ENCODE measurements around the gene ABCB8.

DNA sequence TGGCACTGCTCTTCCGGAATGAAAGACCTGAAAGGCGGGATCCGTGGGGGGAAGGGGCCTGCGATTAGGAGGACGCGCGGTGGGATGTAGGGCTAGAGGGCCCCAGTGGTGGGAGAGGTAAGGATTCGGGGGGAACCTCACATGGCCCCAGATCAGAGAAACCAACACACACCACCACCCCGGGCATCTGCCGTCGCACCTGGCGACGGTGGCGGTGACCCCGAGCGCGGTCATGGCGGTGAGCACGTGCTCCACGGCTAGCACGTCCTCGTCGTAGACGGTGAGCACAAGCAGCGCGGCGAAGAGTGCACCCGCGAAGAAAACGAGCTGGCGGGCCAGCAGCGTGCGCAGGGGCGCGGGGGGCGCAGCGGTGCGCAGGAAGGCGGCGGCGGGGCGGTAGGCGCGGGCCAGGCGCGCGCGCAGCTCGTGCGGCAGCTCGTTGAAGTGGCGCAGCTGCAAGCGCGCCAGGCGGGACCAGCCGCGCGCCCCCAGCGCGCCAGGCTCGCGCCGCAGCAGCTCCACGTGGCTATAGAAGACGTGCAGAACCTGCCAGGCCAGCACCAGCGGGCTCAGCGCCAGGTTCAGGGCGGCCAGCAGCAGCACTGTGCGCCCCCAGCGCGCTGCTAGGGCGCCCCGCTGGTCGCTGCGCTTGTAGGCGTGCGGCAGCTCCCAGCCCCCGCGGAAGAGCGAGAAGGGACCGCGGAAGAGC lies 9.7 kb upstream of the ABCB8 start:
- TF ChIP-seq, protein P1, sequence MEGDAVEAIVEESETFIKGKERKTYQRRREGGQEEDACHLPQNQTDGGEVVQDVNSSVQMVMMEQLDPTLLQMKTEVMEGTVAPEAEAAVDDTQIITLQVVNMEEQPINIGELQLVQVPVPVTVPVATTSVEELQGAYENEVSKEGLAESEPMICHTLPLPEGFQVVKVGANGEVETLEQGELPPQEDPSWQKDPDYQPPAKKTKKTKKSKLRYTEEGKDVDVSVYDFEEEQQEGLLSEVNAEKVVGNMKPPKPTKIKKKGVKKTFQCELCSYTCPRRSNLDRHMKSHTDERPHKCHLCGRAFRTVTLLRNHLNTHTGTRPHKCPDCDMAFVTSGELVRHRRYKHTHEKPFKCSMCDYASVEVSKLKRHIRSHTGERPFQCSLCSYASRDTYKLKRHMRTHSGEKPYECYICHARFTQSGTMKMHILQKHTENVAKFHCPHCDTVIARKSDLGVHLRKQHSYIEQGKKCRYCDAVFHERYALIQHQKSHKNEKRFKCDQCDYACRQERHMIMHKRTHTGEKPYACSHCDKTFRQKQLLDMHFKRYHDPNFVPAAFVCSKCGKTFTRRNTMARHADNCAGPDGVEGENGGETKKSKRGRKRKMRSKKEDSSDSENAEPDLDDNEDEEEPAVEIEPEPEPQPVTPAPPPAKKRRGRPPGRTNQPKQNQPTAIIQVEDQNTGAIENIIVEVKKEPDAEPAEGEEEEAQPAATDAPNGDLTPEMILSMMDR (IDR thresholded peaks at IDR 0.05), result peak; percentile 48
- no peak for TF ChIP-seq EZH2 (IDR thresholded peaks at IDR 0.05; ENCODE audit: borderline replicate concordance, insufficient read depth, low read depth, low read length, poor library complexity, severe bottlenecking)
